Body of pancreas (tissue), 4 donors: ENCODE measurements around the gene TRIM34. TPM values are rescaled to one million over a fixed set of nuclear protein-coding genes. Genes with fewer than 3 reads are reported as not detected.

Experiments
- ATAC-seq: fragments of 150-250 bp; one replicate; pipeline ENCODE4 v1.9.1; 2016
- DNase-seq, 4 donors: peaks; one replicate each; pipeline ENCODE4 v3.0.0-alpha.2; 2019
- H3K27ac ChIP-seq, 4 donors: fragments of 200-600 bp; sonication (generic); 1 replicate in 3 of 4; 2 replicates in 1 of 4; pipeline versions ENCODE4 v1.5.1 to v1.6.1; 2016 to 2019; ENCODE audit warnings: mild to moderate bottlenecking in 1 of 4, mixed read lengths in 1 of 4, moderate library complexity in 1 of 4
- H3K27me3 ChIP-seq, 2 donors: fragments of 200-600 bp; sonication (generic); one replicate each; pipeline ENCODE4 v1.6.0; 2016; ENCODE audit warnings: mild to moderate bottlenecking in 1 of 2
- H3K36me3 ChIP-seq, 2 donors: fragments of 200-600 bp; sonication (generic); replicated peaks in 1 of 2; 2 replicates each; pipeline ENCODE4 v1.5.1; 2016; ENCODE audit warnings: low read depth in 2 of 2; ENCODE audit not compliant: insufficient read depth in 1 of 2
- H3K4me1 ChIP-seq: fragments of 200-600 bp; sonication (generic); one replicate; pipeline ENCODE4 v1.6.0; 2016
- H3K4me3 ChIP-seq, 2 donors: fragments of 200-600 bp; sonication (generic); 1 replicate in 1 of 2; 2 replicates in 1 of 2; pipeline ENCODE4 v1.5.1; 2016 to 2019
- H3K9me3 ChIP-seq, 3 donors: fragments of 200-600 bp; sonication (generic); 1 replicate in 2 of 3; 2 replicates in 1 of 3; pipeline ENCODE4 v1.5.1; 2016
- POLR2A ChIP-seq, 3 donors: fragments of 450-650 bp; IDR thresholded peaks; one replicate each; pipeline ENCODE4 v1.6.1; 2016; ENCODE audit warnings: antibody characterized with exemption in 3 of 3, mild to moderate bottlenecking in 2 of 3
- WGBS, 2 donors: methylation state at CpG; one replicate each; pipeline ENCODE4 v1.1.5; 2017; 5-methylcytosine and 5-hydroxymethylcytosine counted together
- intact Hi-C: fragments of 100-400 bp; cut with DNase I; formaldehyde crosslinking; loops from one replicate; pipeline ENCODE4 v1.15.1; 2023
- total RNA-seq, 2 donors: library from RNA; depleted of rRNA; stranded (reverse); fragments of >200 nt; gene quantifications; one replicate each; pipeline ENCODE4 v1.1.0, GENCODE V29; 2016
- TF ChIP-seq, protein P1 (sequence below), 7 experiments: fragments of 450-650 bp in 4 of 7; fragments of 200-600 bp in 3 of 7; sonication (generic) in 3 of 7; IDR thresholded peaks; one replicate each; pipeline ENCODE4 v1.5.1; 2016 to 2019; ENCODE audit warnings: antibody characterized with exemption in 7 of 7

The TRIM34 gene
- total RNA-seq, 2 donors from 2014 or later: 2.9 to 4.6 TPM

GRCh38 chr11:5604896-5605295, 19.9 kb upstream of the TRIM34 start:
- no peak overlapping the region for H3K4me3 ChIP-seq
- H3K9me3 ChIP-seq: no peaks in the 10 kb centered on the region
- H3K36me3 ChIP-seq: no peaks in the 10 kb centered on the region
- ATAC-seq (no peak), DNase-seq (no peak)
- peaks cover 22% of the 10 kb centered on the region for H3K4me1 ChIP-seq
- WGBS, 2 donors: 85 to 91% methylated on average over 4 of the region's 4 CpGs
- no peaks in the 10 kb centered on the region for H3K27me3 ChIP-seq
- intact Hi-C loops: no loop called here
- TF ChIP-seq POLR2A (IDR thresholded peaks at IDR 0.05): no peak
- TF ChIP-seq, protein P1, sequence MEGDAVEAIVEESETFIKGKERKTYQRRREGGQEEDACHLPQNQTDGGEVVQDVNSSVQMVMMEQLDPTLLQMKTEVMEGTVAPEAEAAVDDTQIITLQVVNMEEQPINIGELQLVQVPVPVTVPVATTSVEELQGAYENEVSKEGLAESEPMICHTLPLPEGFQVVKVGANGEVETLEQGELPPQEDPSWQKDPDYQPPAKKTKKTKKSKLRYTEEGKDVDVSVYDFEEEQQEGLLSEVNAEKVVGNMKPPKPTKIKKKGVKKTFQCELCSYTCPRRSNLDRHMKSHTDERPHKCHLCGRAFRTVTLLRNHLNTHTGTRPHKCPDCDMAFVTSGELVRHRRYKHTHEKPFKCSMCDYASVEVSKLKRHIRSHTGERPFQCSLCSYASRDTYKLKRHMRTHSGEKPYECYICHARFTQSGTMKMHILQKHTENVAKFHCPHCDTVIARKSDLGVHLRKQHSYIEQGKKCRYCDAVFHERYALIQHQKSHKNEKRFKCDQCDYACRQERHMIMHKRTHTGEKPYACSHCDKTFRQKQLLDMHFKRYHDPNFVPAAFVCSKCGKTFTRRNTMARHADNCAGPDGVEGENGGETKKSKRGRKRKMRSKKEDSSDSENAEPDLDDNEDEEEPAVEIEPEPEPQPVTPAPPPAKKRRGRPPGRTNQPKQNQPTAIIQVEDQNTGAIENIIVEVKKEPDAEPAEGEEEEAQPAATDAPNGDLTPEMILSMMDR (IDR thresholded peaks at IDR 0.05): no peak
- H3K27ac ChIP-seq: no peak overlapping the region

- intact Hi-C loops: no loop called here
- no peaks in the 10 kb centered on the region for H3K9me3 ChIP-seq
- TF ChIP-seq POLR2A (IDR thresholded peaks at IDR 0.05): no peak
- TF ChIP-seq, protein P1 (IDR thresholded peaks at IDR 0.05): no peak
- peaks cover 12% of the 10 kb centered on the region for H3K4me1 ChIP-seq
- DNase-seq: no peak
- WGBS, 2 donors: 86 to 88% methylated on average over 5 of the region's 5 CpGs
- ATAC-seq: no peak
- no peak overlapping the region for H3K27ac ChIP-seq
- no peaks in the 10 kb centered on the region for H3K36me3 ChIP-seq
- no peak overlapping the region for H3K4me3 ChIP-seq
- no peaks in the 10 kb centered on the region for H3K27me3 ChIP-seq
Observed at GRCh38 chr11:5605849-5606248, 19.0 kb upstream of the TRIM34 start.

- Histone ChIP-seq H3K27me3 (no peaks in the 10 kb centered on the region), H3K36me3 (no peaks in the 10 kb centered on the region), H3K27ac (peak overlapping the region in 1 of 4 donors; percentile 12), H3K9me3 (no peaks in the 10 kb centered on the region), H3K4me3 (no peak overlapping the region), H3K4me1 (peaks cover 9% of the 10 kb centered on the region)
- DNase-seq: peak in 2 of 4 donors; percentile 22 to 46
- peak; percentile 27 for ATAC-seq
- intact Hi-C loops: no loop called here
- no peak for TF ChIP-seq POLR2A (IDR thresholded peaks at IDR 0.05)
- TF ChIP-seq, protein P1 (IDR thresholded peaks at IDR 0.05): no peak
- WGBS, 2 donors: 24 to 45% methylated on average over 6 of the region's 6 CpGs
Observed at GRCh38 chr11:5608808-5609207, 16.0 kb upstream of the TRIM34 start.

- ATAC-seq (no peak), DNase-seq (no peak)
- intact Hi-C loops: no loop called here
- Histone ChIP-seq H3K27ac (no peak overlapping the region), H3K9me3 (no peaks in the 10 kb centered on the region), H3K4me1 (peaks cover 9% of the 10 kb centered on the region), H3K27me3 (no peaks in the 10 kb centered on the region), H3K36me3 (no peaks in the 10 kb centered on the region), H3K4me3 (no peak overlapping the region)
- TF ChIP-seq POLR2A (IDR thresholded peaks at IDR 0.05): no peak
- TF ChIP-seq, protein P1 (IDR thresholded peaks at IDR 0.05): no peak
- 74 to 87% methylated on average over 5 of the region's 5 CpGs for WGBS, 2 donors
Observed at GRCh38 chr11:5610446-5610845, 14.4 kb upstream of the TRIM34 start.

DNA sequence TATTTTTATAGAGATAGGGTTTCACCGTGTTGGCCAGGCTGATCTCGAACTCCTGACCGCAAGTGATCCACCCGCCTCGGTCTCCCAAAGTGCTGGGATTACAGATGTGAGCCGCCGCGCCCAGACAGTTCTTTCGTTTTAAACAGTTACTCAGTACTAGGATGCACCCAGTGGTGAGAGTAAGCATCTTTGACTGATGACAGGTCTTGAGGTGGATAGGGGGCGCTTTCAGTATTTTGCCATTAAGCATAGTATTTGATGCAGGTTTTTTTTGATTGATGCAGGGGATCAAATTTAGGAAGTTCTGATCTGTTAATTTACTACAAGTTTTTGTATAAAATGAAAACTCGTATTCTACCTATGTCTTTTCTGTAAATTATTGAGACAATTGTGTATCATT, 13.2 kb upstream of the TRIM34 start:
- no peaks in the 10 kb centered on the region for H3K36me3 ChIP-seq
- intact Hi-C loops: no loop called here
- H3K4me3 ChIP-seq: no peak overlapping the region
- ATAC-seq: no peak
- H3K4me1 ChIP-seq: peaks cover 9% of the 10 kb centered on the region
- WGBS, 2 donors: 94% methylated on average over 11 of the region's 11 CpGs
- no peaks in the 10 kb centered on the region for H3K9me3 ChIP-seq
- no peak overlapping the region for H3K27ac ChIP-seq
- H3K27me3 ChIP-seq: no peaks in the 10 kb centered on the region
- no peak for DNase-seq
- no peak for TF ChIP-seq POLR2A (IDR thresholded peaks at IDR 0.05)
- TF ChIP-seq, protein P1 (IDR thresholded peaks at IDR 0.05): no peak
